ENCODE data around the gene SARS1. TPM values are rescaled to one million over a fixed set of nuclear protein-coding genes. Genes with fewer than 3 reads are reported as not detected.
"Not testable (repeated sequence)": the region's sequence is repeated elsewhere in the genome, so short reads cannot be mapped to it uniquely, and the experiment has no call there.

Gene SARS1
- total RNA-seq, 1 experiment from 2014 or later: 205 TPM

GRCh38 chr1:109277434-109278204, 63.9 kb downstream of the SARS1 start:
- in situ Hi-C loops (cut with HindIII; ENCODE audit: low pct_unique_long_range_greater_than_20kb, low sequenced_read_pairs): no loop called here
- DNase-seq (ENCODE audit: low read depth, low spot score): peak; percentile 88

- in situ Hi-C loops (cut with HindIII; ENCODE audit: low pct_unique_long_range_greater_than_20kb, low sequenced_read_pairs): no loop called here
Measured at GRCh38 chr1:109279615-109280278, 66.0 kb downstream of the SARS1 start.

GRCh38 chr1:109280862-109281261, 67.1 kb downstream of the SARS1 start:
- in situ Hi-C loops (cut with HindIII; ENCODE audit: low pct_unique_long_range_greater_than_20kb, low sequenced_read_pairs): no loop called here
- no peak for DNase-seq (ENCODE audit: low read depth, low spot score)

More at GRCh38 chr1:109279615-109280278, 66.0 kb downstream of the SARS1 start:
- no peak for DNase-seq (ENCODE audit: low read depth, low spot score)

DNA sequence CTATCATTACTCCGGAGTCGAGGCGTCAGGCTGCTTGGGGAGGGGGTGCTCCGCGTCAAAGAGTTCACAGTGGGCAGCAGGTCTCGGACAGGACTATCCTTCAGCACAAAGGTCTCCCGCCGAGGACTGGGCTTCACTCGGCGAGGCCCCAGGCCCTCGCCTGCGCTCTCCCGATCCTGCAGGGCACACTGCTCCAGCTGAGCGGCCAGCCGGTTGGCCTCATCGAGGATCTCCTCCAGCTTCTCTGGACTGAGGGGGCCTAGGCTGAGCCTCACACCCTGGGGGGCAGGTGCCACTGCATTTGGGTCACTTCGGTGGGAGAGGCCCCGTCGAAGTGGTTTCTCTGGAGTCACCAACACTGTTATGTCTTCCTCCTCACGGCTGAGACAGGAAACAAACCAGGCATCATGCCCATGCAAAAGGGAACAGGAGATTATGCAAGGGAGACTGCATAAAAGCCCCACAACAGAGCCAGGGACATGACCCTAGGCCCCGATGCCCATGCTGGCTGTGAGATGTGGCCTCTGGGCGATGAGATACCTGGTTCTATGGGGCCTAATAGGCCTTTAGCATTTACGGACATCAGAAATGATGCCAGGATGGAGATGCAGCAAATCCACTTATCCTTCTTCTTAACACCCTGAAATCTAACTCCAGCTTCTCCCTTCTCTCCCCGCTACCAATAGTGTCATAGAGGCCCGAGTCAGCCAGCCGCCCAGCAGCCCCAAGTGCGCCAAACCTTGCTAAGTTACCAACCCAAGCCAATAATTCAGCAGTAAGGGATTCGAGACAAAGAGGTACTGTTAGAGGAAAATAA, 68.2 kb downstream of the SARS1 start:
- in situ Hi-C loops (cut with HindIII; ENCODE audit: low pct_unique_long_range_greater_than_20kb, low sequenced_read_pairs): no loop called here
- DNase-seq (ENCODE audit: low read depth, low spot score): no peak

DNA sequence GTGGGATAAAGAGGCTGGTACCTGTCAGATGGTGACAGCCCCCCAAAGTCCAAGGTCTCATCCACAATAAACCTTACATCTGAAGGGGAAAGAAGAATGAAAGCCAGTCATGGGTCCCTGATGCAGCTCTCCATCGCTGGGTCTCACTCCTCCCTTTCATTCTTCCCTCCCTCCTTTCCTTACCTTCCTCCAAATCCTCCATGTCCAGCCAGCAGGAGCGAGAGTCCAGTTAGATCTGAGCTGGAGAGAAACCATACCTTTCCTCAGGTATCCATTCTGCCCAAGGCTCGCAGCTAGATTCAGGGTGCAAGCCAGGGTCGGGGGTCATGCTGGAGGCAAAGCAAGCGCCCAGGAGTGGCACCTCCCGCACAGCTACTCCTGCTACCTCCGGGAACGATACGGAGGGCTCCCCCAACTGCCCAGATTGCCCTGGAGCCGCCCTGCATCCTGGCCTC, 68.8 kb downstream of the SARS1 start:
- DNase-seq (ENCODE audit: low read depth, low spot score): no peak
- in situ Hi-C loops (cut with HindIII; ENCODE audit: low pct_unique_long_range_greater_than_20kb, low sequenced_read_pairs): no loop called here

DNA sequence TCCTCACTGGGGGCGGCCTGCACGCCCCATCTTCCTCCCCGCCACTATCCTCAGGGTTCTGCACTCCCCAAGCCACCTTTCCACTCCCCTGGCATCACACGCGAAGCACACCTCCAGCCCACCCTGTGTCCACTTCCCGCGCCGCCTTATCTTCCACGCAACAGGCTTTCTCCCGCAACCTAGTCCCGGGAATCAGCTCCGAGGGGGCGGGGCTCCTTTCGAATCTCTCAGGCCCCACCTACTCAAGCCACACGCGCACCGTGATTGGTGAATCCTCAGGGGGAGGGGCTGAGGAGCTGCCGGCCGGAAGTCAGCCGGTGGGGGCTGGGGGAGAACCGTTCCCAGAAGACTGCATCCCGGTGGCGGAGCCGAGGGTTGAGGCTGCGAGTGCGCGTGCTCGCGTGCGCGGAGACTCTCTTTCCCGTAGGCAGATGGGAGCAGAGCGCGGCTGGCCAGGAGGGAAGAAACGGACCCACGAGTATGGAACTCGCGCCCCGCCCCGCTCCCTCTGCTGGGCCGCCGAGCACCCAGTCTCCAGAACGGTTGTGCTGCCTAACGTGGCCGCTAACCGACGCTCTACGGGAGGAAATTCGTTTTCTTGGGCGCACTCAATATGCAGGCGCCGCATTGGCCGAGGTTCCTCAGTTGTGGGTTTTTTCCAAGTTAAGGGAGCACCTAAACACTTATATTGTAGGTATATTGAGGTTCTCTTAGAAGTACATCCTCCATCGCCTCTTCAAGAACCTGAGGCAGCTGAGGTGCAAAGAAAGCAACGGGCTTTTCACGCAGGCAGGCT, 69.4 kb downstream of the SARS1 start, which contains the start of gene PSRC1:
TSS of gene PSRC1 (minus strand) at position 194 of the 796 bp plus-strand sequence.
- in situ Hi-C loops (cut with HindIII; ENCODE audit: low pct_unique_long_range_greater_than_20kb, low sequenced_read_pairs): no loop called here
- DNase-seq (ENCODE audit: low read depth, low spot score): peak; percentile 94

DNA sequence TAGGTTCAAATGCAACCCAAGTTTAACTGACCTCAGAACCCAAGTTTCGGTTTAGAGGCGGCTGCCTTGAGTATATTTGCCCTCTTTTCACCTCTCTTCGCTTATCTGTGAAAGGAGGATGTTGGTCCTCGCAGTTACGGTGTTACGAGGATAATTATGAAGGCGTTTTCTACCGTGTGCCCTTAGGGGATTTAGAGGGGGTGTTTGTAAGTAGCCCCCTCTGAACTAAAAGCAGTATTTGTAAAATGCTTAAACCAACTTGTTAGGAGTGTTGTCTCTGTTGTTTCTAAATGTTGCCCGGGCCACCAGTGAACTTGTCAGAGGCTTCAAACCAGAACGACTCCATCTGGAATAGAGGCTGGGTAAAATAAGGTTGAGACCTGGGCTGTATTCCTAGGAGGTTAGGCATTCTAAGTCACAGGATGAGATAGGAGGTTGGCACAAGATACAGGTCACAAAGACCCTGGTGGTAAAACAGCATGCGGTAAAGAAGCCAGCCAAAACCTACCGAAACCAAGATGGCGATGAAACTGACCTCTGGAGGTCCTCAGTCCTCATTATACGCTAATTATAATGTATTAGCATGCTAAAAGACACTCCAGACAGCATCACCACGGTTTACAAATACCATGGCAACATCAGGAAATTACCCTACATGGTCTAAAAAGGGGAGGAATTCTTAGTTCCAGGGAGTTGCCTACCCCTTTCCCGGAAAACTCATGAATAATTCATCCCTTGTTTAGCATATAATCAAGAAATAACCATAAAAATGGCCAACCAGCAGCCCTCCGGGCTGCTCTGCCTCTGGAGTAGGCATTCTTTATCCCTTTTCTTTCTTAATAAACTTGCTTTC, 70.3 kb downstream of the SARS1 start:
- in situ Hi-C loops (cut with HindIII; ENCODE audit: low pct_unique_long_range_greater_than_20kb, low sequenced_read_pairs): no loop called here
- DNase-seq (ENCODE audit: low read depth, low spot score): no peak

- DNase-seq (ENCODE audit: low read depth, low spot score); in situ Hi-C loops (cut with HindIII; ENCODE audit: low pct_unique_long_range_greater_than_20kb, low sequenced_read_pairs): not testable (repeated sequence)
Measured at GRCh38 chr1:109286762-109287161, 73.0 kb downstream of the SARS1 start.

Other genes starting within 250 kb of the SARS1 start
- 6.2 and 7.9 TPM in 2 replicates for gene WDR47, start 171.8 kb upstream of the SARS1 start, total RNA-seq (2014; rRNA removed; shearing (Covaris generic))
- 41.8 and 44.1 TPM in 2 replicates for gene TAF13, start 137.9 kb upstream of the SARS1 start, total RNA-seq (2014; rRNA removed; shearing (Covaris generic))
- gene TMEM167B, start 123.2 kb upstream of the SARS1 start, total RNA-seq (2014; rRNA removed; shearing (Covaris generic)): 13.3 and 21.1 TPM in 2 replicates
- 0.35 TPM in 1 of 2 replicates, not detected in the other for gene ELAPOR1, start 99.8 kb upstream of the SARS1 start, total RNA-seq (2014; rRNA removed; shearing (Covaris generic))
- gene CELSR2, start 35.6 kb downstream of the SARS1 start, total RNA-seq (2014; rRNA removed; shearing (Covaris generic)): 3.5 TPM in 2 replicates
- gene PSRC1, start 69.2 kb downstream of the SARS1 start, total RNA-seq (2014; rRNA removed; shearing (Covaris generic)): 17.1 and 17.3 TPM in 2 replicates
- gene MYBPHL, start 93.1 kb downstream of the SARS1 start, total RNA-seq (2014; rRNA removed; shearing (Covaris generic)): 0.18 TPM in 1 of 2 replicates, not detected in the other
- 23.7 and 25.8 TPM in 2 replicates for gene SORT1, start 184.0 kb downstream of the SARS1 start, total RNA-seq (2014; rRNA removed; shearing (Covaris generic))
- gene PSMA5, start 212.5 kb downstream of the SARS1 start, total RNA-seq (2014; rRNA removed; shearing (Covaris generic)): 103 and 108 TPM in 2 replicates

All from SK-MEL-5 (cell line).